Measurements from ENCODE around the gene CTAG1A. TPM values are rescaled to one million over a fixed set of nuclear protein-coding genes. Genes with fewer than 3 reads are reported as not detected.
"Not testable (repeated sequence)": the region's sequence is repeated elsewhere in the genome, so short reads cannot be mapped to it uniquely, and the experiment has no call there.

CTAG1A gene
- total RNA-seq, 1 experiment from 2014 or later, result not detected

DNA sequence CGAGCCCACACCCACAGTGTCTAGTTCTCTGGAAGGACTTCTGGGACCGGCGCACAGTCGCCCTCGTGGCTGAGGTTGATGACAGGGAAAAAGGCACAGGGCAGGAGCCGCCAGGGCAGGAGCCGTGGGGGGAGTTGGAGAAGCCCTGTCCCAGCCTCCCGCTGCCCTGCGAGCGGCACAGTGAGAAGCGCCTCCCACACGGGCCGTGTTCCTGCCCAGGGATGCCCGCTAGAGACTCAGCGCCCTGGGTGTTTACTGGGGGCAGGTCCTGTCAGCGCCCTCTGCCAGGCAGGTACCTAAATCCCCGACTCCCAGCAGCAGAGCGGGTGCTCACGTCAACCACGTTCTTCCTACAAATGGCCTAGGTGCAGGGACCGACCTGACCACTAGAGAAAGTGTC is 26.0 kb upstream of the CTAG1A start:
- CTCF ChIA-PET; H3K9me3 ChIP-seq (ENCODE audit: low read depth, low read length, poor library complexity, severe bottlenecking); POLR2A ChIA-PET (ENCODE audit: low non-redundant PET); H3K27ac ChIP-seq (ENCODE audit: low read depth, low read length, poor library complexity, severe bottlenecking); H3K4me3 ChIP-seq (ENCODE audit: low read depth, low read length, poor library complexity, severe bottlenecking); H3K4me1 ChIP-seq (ENCODE audit: insufficient read depth, low read length, poor library complexity, severe bottlenecking); H3K36me3 ChIP-seq (ENCODE audit: insufficient read depth, low read length, poor library complexity, severe bottlenecking); BruUV-seq (replicated peaks); intact Hi-C loops (cut with micrococcal nuclease; ENCODE audit: unreplicated experiment); H3K27me3 ChIP-seq (replicated peaks; ENCODE audit: insufficient read depth, low read depth, low read length, poor library complexity); DNase-seq (ENCODE audit: low spot score): not testable (repeated sequence)

DNA sequence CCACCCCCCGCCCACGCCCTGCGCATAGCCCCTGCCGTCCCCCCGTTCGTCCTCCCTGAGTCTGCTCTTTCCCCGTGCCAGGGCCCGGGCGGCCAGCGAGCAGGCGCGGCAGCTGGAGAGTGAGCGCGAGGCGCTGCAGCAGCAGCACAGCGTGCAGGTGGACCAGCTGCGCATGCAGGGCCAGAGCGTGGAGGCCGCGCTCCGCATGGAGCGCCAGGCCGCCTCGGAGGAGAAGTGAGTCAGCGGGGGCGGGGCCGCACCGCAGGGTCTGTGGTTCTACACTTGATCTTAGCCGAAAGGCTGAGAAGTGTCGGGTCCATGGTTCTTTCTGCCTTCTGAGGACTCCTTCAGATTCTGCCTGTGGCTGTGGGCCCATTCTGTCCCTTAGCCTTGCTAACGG is 24.6 kb upstream of the CTAG1A start:
- H3K27me3 ChIP-seq (replicated peaks; ENCODE audit: insufficient read depth, low read depth, low read length, poor library complexity); H3K4me1 ChIP-seq (ENCODE audit: insufficient read depth, low read length, poor library complexity, severe bottlenecking); H3K4me3 ChIP-seq (ENCODE audit: low read depth, low read length, poor library complexity, severe bottlenecking); intact Hi-C loops (cut with micrococcal nuclease; ENCODE audit: unreplicated experiment); H3K9me3 ChIP-seq (ENCODE audit: low read depth, low read length, poor library complexity, severe bottlenecking); H3K36me3 ChIP-seq (ENCODE audit: insufficient read depth, low read length, poor library complexity, severe bottlenecking); DNase-seq (ENCODE audit: low spot score); BruUV-seq (replicated peaks); POLR2A ChIA-PET (ENCODE audit: low non-redundant PET); CTCF ChIA-PET; H3K27ac ChIP-seq (ENCODE audit: low read depth, low read length, poor library complexity, severe bottlenecking): not testable (repeated sequence)

DNA sequence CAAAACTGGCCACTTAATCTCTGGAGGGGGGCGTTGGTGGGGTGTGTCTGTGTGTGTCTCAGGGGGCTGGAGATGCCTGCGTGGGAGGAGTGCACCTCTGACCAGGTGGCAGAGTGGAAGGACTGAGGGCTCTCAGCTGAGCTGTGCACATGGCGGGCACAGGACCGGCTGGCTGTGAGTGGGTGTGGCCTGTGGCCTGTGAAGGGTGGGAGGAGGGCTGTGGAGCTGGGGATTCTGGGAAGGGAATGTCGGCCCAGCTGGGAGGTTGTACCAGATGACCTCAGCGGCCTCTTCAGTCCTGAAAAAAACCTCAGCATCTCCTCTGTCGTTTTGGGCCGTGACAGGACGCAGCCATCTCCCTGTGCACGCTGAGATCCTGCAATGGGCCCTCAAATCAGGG is 22.6 kb upstream of the CTAG1A start:
- H3K36me3 ChIP-seq (ENCODE audit: insufficient read depth, low read length, poor library complexity, severe bottlenecking); H3K27ac ChIP-seq (ENCODE audit: low read depth, low read length, poor library complexity, severe bottlenecking); intact Hi-C loops (cut with micrococcal nuclease; ENCODE audit: unreplicated experiment); DNase-seq (ENCODE audit: low spot score); POLR2A ChIA-PET (ENCODE audit: low non-redundant PET); BruUV-seq (replicated peaks); H3K27me3 ChIP-seq (replicated peaks; ENCODE audit: insufficient read depth, low read depth, low read length, poor library complexity); H3K9me3 ChIP-seq (ENCODE audit: low read depth, low read length, poor library complexity, severe bottlenecking); CTCF ChIA-PET; H3K4me1 ChIP-seq (ENCODE audit: insufficient read depth, low read length, poor library complexity, severe bottlenecking); H3K4me3 ChIP-seq (ENCODE audit: low read depth, low read length, poor library complexity, severe bottlenecking): not testable (repeated sequence)

DNA sequence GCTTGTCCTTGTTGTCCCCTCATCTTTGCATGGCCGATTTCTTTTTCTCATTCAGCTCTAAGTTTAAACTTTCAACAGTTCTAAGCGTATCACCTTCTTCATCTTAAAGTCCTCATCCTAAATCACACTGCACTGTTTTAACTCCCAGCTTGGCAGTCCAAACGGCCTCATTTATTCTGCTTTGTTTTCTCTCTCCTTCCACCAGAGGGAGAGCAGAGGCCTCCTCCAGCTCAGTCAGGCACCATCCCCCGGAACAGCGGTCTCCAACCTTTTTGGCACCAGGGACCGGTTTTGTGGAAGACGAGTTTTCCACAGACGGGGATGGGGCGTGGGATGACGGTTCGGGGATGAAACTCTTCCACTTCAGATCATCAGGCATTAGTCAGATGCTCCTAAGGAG is 14.6 kb upstream of the CTAG1A start:
- CTCF ChIA-PET; H3K27me3 ChIP-seq (replicated peaks; ENCODE audit: insufficient read depth, low read depth, low read length, poor library complexity); POLR2A ChIA-PET (ENCODE audit: low non-redundant PET); H3K4me3 ChIP-seq (ENCODE audit: low read depth, low read length, poor library complexity, severe bottlenecking); H3K4me1 ChIP-seq (ENCODE audit: insufficient read depth, low read length, poor library complexity, severe bottlenecking); H3K36me3 ChIP-seq (ENCODE audit: insufficient read depth, low read length, poor library complexity, severe bottlenecking); H3K9me3 ChIP-seq (ENCODE audit: low read depth, low read length, poor library complexity, severe bottlenecking); H3K27ac ChIP-seq (ENCODE audit: low read depth, low read length, poor library complexity, severe bottlenecking); intact Hi-C loops (cut with micrococcal nuclease; ENCODE audit: unreplicated experiment); DNase-seq (ENCODE audit: low spot score); BruUV-seq (replicated peaks): not testable (repeated sequence)

DNA sequence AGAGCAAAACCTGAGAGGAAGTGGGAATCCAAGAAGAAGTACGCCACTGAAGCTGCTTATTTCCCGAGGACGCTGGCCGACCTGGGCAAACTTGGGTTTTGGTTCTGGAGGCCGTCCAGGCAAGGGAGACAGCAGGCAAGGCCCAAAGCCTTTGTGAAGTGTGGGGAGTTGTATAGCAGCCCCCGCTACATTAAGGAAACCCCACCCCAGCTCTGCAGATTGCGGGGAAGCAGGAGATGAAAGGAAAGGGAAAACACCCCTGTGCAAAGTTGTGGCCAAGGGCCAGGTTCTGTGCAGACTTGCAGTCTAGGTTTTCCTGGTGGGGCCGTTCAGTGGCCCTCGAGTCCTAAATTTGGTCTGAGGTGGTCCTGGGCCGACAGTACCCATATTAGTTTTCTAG is 11.9 kb upstream of the CTAG1A start:
- H3K4me1 ChIP-seq (ENCODE audit: insufficient read depth, low read length, poor library complexity, severe bottlenecking); H3K36me3 ChIP-seq (ENCODE audit: insufficient read depth, low read length, poor library complexity, severe bottlenecking); H3K27me3 ChIP-seq (replicated peaks; ENCODE audit: insufficient read depth, low read depth, low read length, poor library complexity); H3K9me3 ChIP-seq (ENCODE audit: low read depth, low read length, poor library complexity, severe bottlenecking); DNase-seq (ENCODE audit: low spot score); POLR2A ChIA-PET (ENCODE audit: low non-redundant PET); H3K27ac ChIP-seq (ENCODE audit: low read depth, low read length, poor library complexity, severe bottlenecking); intact Hi-C loops (cut with micrococcal nuclease; ENCODE audit: unreplicated experiment); CTCF ChIA-PET; H3K4me3 ChIP-seq (ENCODE audit: low read depth, low read length, poor library complexity, severe bottlenecking); BruUV-seq (replicated peaks): not testable (repeated sequence)

DNA sequence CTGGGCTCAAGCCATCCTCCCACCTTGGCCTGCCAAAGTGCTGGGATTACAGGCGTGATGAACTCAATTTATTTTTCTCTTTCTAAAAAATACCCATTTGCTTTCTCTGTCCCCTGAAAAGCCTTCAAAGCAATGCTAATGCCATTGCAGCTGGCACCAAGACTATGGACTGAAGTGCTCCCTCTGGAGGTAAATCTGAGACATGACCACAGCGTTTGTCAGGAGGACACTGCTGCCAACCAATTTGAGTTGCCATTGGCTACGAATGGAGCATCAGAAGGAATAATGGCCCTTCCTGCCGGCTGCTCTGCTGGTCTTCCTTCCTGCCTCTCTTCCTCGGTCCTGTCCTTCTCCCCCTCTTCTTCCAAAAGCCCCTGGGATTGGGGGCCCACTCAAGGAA is 9.9 kb upstream of the CTAG1A start:
- H3K27me3 ChIP-seq (replicated peaks; ENCODE audit: insufficient read depth, low read depth, low read length, poor library complexity); intact Hi-C loops (cut with micrococcal nuclease; ENCODE audit: unreplicated experiment); H3K27ac ChIP-seq (ENCODE audit: low read depth, low read length, poor library complexity, severe bottlenecking); H3K9me3 ChIP-seq (ENCODE audit: low read depth, low read length, poor library complexity, severe bottlenecking); H3K4me3 ChIP-seq (ENCODE audit: low read depth, low read length, poor library complexity, severe bottlenecking); BruUV-seq (replicated peaks); H3K4me1 ChIP-seq (ENCODE audit: insufficient read depth, low read length, poor library complexity, severe bottlenecking); CTCF ChIA-PET; DNase-seq (ENCODE audit: low spot score); H3K36me3 ChIP-seq (ENCODE audit: insufficient read depth, low read length, poor library complexity, severe bottlenecking); POLR2A ChIA-PET (ENCODE audit: low non-redundant PET): not testable (repeated sequence)

DNA sequence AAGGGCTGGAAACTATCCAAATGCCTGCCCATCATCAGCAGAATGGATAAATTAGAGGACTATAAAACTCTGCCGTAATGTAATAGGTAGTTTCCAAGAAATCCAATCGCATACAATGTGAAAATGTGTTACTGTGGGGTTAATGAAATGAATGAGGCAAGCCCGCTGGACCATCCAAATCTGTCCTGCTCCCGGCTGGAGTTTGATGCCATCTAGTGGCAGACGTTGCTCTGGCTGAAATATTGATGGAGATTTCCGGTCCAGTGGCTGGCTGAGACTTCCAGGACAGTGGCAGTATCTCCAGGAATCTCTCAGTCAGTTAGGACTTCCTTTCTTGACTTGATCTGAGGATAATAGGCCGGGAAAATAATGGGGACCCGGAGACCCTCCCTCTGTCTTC is 1.9 kb upstream of the CTAG1A start:
- BruUV-seq (replicated peaks); intact Hi-C loops (cut with micrococcal nuclease; ENCODE audit: unreplicated experiment); H3K4me1 ChIP-seq (ENCODE audit: insufficient read depth, low read length, poor library complexity, severe bottlenecking); H3K27ac ChIP-seq (ENCODE audit: low read depth, low read length, poor library complexity, severe bottlenecking); POLR2A ChIA-PET (ENCODE audit: low non-redundant PET); H3K4me3 ChIP-seq (ENCODE audit: low read depth, low read length, poor library complexity, severe bottlenecking); DNase-seq (ENCODE audit: low spot score); CTCF ChIA-PET; H3K27me3 ChIP-seq (replicated peaks; ENCODE audit: insufficient read depth, low read depth, low read length, poor library complexity); H3K9me3 ChIP-seq (ENCODE audit: low read depth, low read length, poor library complexity, severe bottlenecking); H3K36me3 ChIP-seq (ENCODE audit: insufficient read depth, low read length, poor library complexity, severe bottlenecking): not testable (repeated sequence)

DNA sequence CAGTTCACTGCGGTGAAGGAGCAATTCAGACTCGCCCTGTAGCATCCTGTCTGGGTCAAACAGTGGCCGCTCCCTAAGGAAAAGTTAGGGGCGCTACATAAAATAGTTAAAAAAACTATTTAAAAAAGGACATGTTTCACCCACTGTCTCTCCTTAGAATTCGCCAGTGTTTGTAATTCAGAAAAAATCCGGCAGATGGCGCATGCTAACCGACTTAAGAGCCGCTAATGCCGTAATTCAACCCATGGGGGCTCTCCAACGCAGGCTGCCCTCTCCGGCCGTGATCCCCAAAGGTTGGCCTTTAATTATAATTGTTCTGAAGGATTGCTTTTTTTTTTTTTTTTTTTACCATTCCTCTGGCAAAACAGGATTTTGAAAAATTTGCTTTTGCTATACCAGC is 5.5 kb downstream of the CTAG1A start:
- H3K4me3 ChIP-seq (ENCODE audit: low read depth, low read length, poor library complexity, severe bottlenecking); DNase-seq (ENCODE audit: low spot score); H3K9me3 ChIP-seq (ENCODE audit: low read depth, low read length, poor library complexity, severe bottlenecking); H3K4me1 ChIP-seq (ENCODE audit: insufficient read depth, low read length, poor library complexity, severe bottlenecking); CTCF ChIA-PET; H3K36me3 ChIP-seq (ENCODE audit: insufficient read depth, low read length, poor library complexity, severe bottlenecking); BruUV-seq (replicated peaks); H3K27me3 ChIP-seq (replicated peaks; ENCODE audit: insufficient read depth, low read depth, low read length, poor library complexity); H3K27ac ChIP-seq (ENCODE audit: low read depth, low read length, poor library complexity, severe bottlenecking); intact Hi-C loops (cut with micrococcal nuclease; ENCODE audit: unreplicated experiment); POLR2A ChIA-PET (ENCODE audit: low non-redundant PET): not testable (repeated sequence)

Data from A673 (cell line).